ENCODE results near the gene TENM4. TPM values are rescaled to one million over a fixed set of nuclear protein-coding genes. Genes with fewer than 3 reads are reported as not detected.

TENM4 gene
- total RNA-seq, 2 experiments from 2014 or later: not detected

DNA sequence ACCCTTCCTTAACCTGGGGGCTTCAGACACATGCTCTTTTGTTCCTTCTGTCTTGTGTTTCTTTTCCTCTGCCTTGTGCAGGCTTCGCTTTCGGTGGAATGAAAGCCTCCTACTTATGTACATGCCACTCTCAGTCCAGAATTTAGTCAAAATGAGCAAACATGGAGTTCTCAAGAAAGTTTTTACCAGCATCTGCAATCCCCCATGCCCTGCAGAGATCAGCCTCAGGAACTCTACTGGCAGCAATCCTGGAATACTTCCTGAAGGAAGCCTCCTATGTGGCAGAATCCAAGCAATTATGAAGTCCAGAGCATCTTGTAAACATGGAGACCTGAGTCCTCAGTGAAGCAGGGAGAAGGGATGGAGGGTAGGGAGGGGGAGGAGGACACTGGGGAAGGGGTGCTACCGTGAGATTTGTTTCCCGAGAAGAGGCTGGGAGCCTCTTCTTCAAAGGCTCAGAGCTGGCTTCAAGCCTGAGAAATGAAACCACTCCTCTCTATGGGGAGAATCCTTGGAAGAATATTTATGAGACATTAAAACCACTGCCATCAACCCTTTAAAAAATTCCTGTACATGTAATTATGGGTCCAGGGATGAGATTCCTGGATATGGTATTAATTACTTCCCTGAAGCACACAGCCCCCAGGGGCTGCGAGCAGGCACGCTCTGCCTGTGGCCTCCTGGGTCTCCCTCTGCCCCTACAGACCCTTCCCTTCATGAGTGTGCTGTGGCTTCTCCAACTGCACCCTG, 58.4 kb downstream of the TENM4 start:
- Histone ChIP-seq H3K9me2 (ENCODE audit: insufficient read depth, low read length) (no peaks in the 10 kb centered on the region), H3K36me3 (ENCODE audit: insufficient read depth, low read length) (no peaks in the 10 kb centered on the region), H3K4me1 (ENCODE audit: insufficient read depth, low read length, poor library complexity, severe bottlenecking) (peaks cover 3% of the 10 kb centered on the region), H4K20me1 (ENCODE audit: insufficient read depth, low read length) (no peaks in the 10 kb centered on the region), H3K79me2 (ENCODE audit: insufficient read depth, low read depth, low read length) (no peaks in the 10 kb centered on the region), H3K27ac (ENCODE audit: low read depth, low read length, poor library complexity, severe bottlenecking) (no peak overlapping the region), H3K4me3 (ENCODE audit: low read depth, low read length, poor library complexity, severe bottlenecking) (no peak overlapping the region), H3K4me2 (ENCODE audit: low read length) (no peak overlapping the region), H3K9me3 (ENCODE audit: low read length) (no peaks in the 10 kb centered on the region), H2AFZ (ENCODE audit: low read length) (no peak overlapping the region)
- ChIA-PET POLR2A (no interaction called here), CTCF (ENCODE audit: unreplicated experiment) (no interaction called here)
- intact Hi-C loops (cut with micrococcal nuclease; ENCODE audit: unreplicated experiment): no loop called here
- DNase-seq (ENCODE audit: low spot score): no peak
- BruUV-seq (replicated peaks): no TSS peak
- TF ChIP-seq CTCF (conservative IDR thresholded peaks at IDR 0.05; ENCODE audit: low read length) (no peak), EZH2phosphoT487 (IDR thresholded peaks at IDR 0.05; ENCODE audit: borderline replicate concordance, low read depth, low read length) (no peak)

GRCh38 chr11:79381036-79381435, 59.8 kb downstream of the TENM4 start:
- no peak overlapping the region for H2AFZ ChIP-seq (ENCODE audit: low read length)
- POLR2A ChIA-PET: no interaction called here
- no peaks in the 10 kb centered on the region for H4K20me1 ChIP-seq (ENCODE audit: insufficient read depth, low read length)
- no peak overlapping the region for H3K27ac ChIP-seq (ENCODE audit: low read depth, low read length, poor library complexity, severe bottlenecking)
- H3K9me2 ChIP-seq (ENCODE audit: insufficient read depth, low read length): no peaks in the 10 kb centered on the region
- H3K9me3 ChIP-seq (ENCODE audit: low read length): no peaks in the 10 kb centered on the region
- H3K79me2 ChIP-seq (ENCODE audit: insufficient read depth, low read depth, low read length): no peaks in the 10 kb centered on the region
- no peak overlapping the region for H3K4me3 ChIP-seq (ENCODE audit: low read depth, low read length, poor library complexity, severe bottlenecking)
- intact Hi-C loops (cut with micrococcal nuclease; ENCODE audit: unreplicated experiment): no loop called here
- H3K4me2 ChIP-seq (ENCODE audit: low read length): no peak overlapping the region
- CTCF ChIA-PET (ENCODE audit: unreplicated experiment): no interaction called here
- no peak for DNase-seq (ENCODE audit: low spot score)
- BruUV-seq (replicated peaks): no TSS peak
- no peaks in the 10 kb centered on the region for H3K4me1 ChIP-seq (ENCODE audit: insufficient read depth, low read length, poor library complexity, severe bottlenecking)
- H3K36me3 ChIP-seq (ENCODE audit: insufficient read depth, low read length): no peaks in the 10 kb centered on the region
- TF ChIP-seq EZH2phosphoT487 (IDR thresholded peaks at IDR 0.05; ENCODE audit: borderline replicate concordance, low read depth, low read length): no peak
- no peak for TF ChIP-seq CTCF (conservative IDR thresholded peaks at IDR 0.05; ENCODE audit: low read length)

DNA sequence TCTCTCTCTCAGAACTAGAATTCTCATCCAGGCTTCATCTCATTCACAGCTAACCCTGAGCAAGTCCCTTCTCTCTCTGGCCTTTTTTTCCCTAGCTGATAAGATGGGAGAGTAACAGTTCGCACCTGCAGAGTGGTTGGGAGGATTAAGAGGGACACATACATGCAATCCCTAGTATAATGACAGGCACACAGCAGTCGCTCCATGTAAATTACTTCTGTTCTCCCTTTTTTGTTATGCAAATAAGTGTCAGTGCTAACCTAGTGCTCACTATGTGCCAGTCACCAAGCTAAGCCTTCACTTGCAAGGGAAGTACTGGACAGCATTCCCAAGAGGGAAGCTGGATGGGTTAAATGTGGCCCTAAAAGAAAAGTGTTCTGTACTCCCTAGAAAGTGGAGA, 63.4 kb downstream of the TENM4 start:
- no peaks in the 10 kb centered on the region for H3K4me1 ChIP-seq (ENCODE audit: insufficient read depth, low read length, poor library complexity, severe bottlenecking)
- no peak for DNase-seq (ENCODE audit: low spot score)
- H3K36me3 ChIP-seq (ENCODE audit: insufficient read depth, low read length): no peaks in the 10 kb centered on the region
- H3K9me3 ChIP-seq (ENCODE audit: low read length): no peaks in the 10 kb centered on the region
- H3K79me2 ChIP-seq (ENCODE audit: insufficient read depth, low read depth, low read length): no peaks in the 10 kb centered on the region
- intact Hi-C loops (cut with micrococcal nuclease; ENCODE audit: unreplicated experiment): no loop called here
- no TSS peak for BruUV-seq (replicated peaks)
- no peak overlapping the region for H3K4me3 ChIP-seq (ENCODE audit: low read depth, low read length, poor library complexity, severe bottlenecking)
- H4K20me1 ChIP-seq (ENCODE audit: insufficient read depth, low read length): no peaks in the 10 kb centered on the region
- CTCF ChIA-PET (ENCODE audit: unreplicated experiment): no interaction called here
- no peaks in the 10 kb centered on the region for H3K9me2 ChIP-seq (ENCODE audit: insufficient read depth, low read length)
- TF ChIP-seq EZH2phosphoT487 (IDR thresholded peaks at IDR 0.05; ENCODE audit: borderline replicate concordance, low read depth, low read length): no peak
- POLR2A ChIA-PET: interaction anchor here (0.6 kb wide), 1 partner anchor 9 kb away, joined by 4 read pairs; no protein-coding TSS in a partner anchor
- no peak overlapping the region for H3K27ac ChIP-seq (ENCODE audit: low read depth, low read length, poor library complexity, severe bottlenecking)
- no peak overlapping the region for H3K4me2 ChIP-seq (ENCODE audit: low read length)
- H2AFZ ChIP-seq (ENCODE audit: low read length): no peak overlapping the region
